ENCODE data around the gene WDR70.
A peak's percentile ranks its signal among the peaks of the same experiment; 100 is the strongest.
"Not testable (repeated sequence)": the region's sequence is repeated elsewhere in the genome, so short reads cannot be mapped to it uniquely, and the experiment has no call there.

Gene WDR70

GRCh38 chr5:37495668-37496347, 116.7 kb downstream of the WDR70 start:
- DNase-seq: peak; percentile 20
- in situ Hi-C loops (cut with HindIII; ENCODE audit: low pct_ligation_motif_present, low pct_unique_long_range_greater_than_20kb, low sequenced_read_pairs): no loop called here

- in situ Hi-C loops (cut with HindIII; ENCODE audit: low pct_ligation_motif_present, low pct_unique_long_range_greater_than_20kb, low sequenced_read_pairs): no loop called here
- no peak for DNase-seq
These were observed 117.9 kb downstream of the WDR70 start for GRCh38 chr5:37496902-37497445.

GRCh38 chr5:37501152-37501551, 122.0 kb downstream of the WDR70 start:
- DNase-seq: no peak
- in situ Hi-C loops (cut with HindIII; ENCODE audit: low pct_ligation_motif_present, low pct_unique_long_range_greater_than_20kb, low sequenced_read_pairs): no loop called here

GRCh38 chr5:37506241-37506640, 127.1 kb downstream of the WDR70 start:
- no peak for DNase-seq
- in situ Hi-C loops (cut with HindIII; ENCODE audit: low pct_ligation_motif_present, low pct_unique_long_range_greater_than_20kb, low sequenced_read_pairs): no loop called here

GRCh38 chr5:37506722-37507121, 127.6 kb downstream of the WDR70 start:
- no peak for DNase-seq
- in situ Hi-C loops (cut with HindIII; ENCODE audit: low pct_ligation_motif_present, low pct_unique_long_range_greater_than_20kb, low sequenced_read_pairs): no loop called here

- in situ Hi-C loops (cut with HindIII; ENCODE audit: low pct_ligation_motif_present, low pct_unique_long_range_greater_than_20kb, low sequenced_read_pairs): no loop called here
These were observed 132.5 kb downstream of the WDR70 start for GRCh38 chr5:37511646-37512045.

GRCh38 chr5:37514946-37515345, 135.8 kb downstream of the WDR70 start:
- DNase-seq: no peak
- in situ Hi-C loops (cut with HindIII; ENCODE audit: low pct_ligation_motif_present, low pct_unique_long_range_greater_than_20kb, low sequenced_read_pairs): no loop called here

More at GRCh38 chr5:37511646-37512045, 132.5 kb downstream of the WDR70 start:
- no peak for DNase-seq

- in situ Hi-C loops (cut with HindIII; ENCODE audit: low pct_ligation_motif_present, low pct_unique_long_range_greater_than_20kb, low sequenced_read_pairs): no loop called here
- DNase-seq: no peak
These were observed 138.6 kb downstream of the WDR70 start for GRCh38 chr5:37517686-37518085.

- in situ Hi-C loops (cut with HindIII; ENCODE audit: low pct_ligation_motif_present, low pct_unique_long_range_greater_than_20kb, low sequenced_read_pairs): not testable (repeated sequence)
These were observed 139.2 kb downstream of the WDR70 start for GRCh38 chr5:37518356-37518755.

GRCh38 chr5:37519304-37519703, 140.2 kb downstream of the WDR70 start:
- no peak for DNase-seq
- in situ Hi-C loops (cut with HindIII; ENCODE audit: low pct_ligation_motif_present, low pct_unique_long_range_greater_than_20kb, low sequenced_read_pairs): no loop called here

More at GRCh38 chr5:37518356-37518755, 139.2 kb downstream of the WDR70 start:
- DNase-seq: not testable (repeated sequence)

- in situ Hi-C loops (cut with HindIII; ENCODE audit: low pct_ligation_motif_present, low pct_unique_long_range_greater_than_20kb, low sequenced_read_pairs): no loop called here
- DNase-seq: no peak
These were observed 140.7 kb downstream of the WDR70 start for GRCh38 chr5:37519807-37520206.

GRCh38 chr5:37520811-37521210, 141.7 kb downstream of the WDR70 start:
- in situ Hi-C loops (cut with HindIII; ENCODE audit: low pct_ligation_motif_present, low pct_unique_long_range_greater_than_20kb, low sequenced_read_pairs): no loop called here

GRCh38 chr5:37532976-37533740, 154.0 kb downstream of the WDR70 start:
- in situ Hi-C loops (cut with HindIII; ENCODE audit: low pct_ligation_motif_present, low pct_unique_long_range_greater_than_20kb, low sequenced_read_pairs): no loop called here
- no peak for DNase-seq

More at GRCh38 chr5:37520811-37521210, 141.7 kb downstream of the WDR70 start:
- no peak for DNase-seq

GRCh38 chr5:37533851-37534250, 154.7 kb downstream of the WDR70 start:
- in situ Hi-C loops (cut with HindIII; ENCODE audit: low pct_ligation_motif_present, low pct_unique_long_range_greater_than_20kb, low sequenced_read_pairs): no loop called here
- no peak for DNase-seq

GRCh38 chr5:37539459-37539858, 160.3 kb downstream of the WDR70 start:
- in situ Hi-C loops (cut with HindIII; ENCODE audit: low pct_ligation_motif_present, low pct_unique_long_range_greater_than_20kb, low sequenced_read_pairs): no loop called here
- no peak for DNase-seq

GRCh38 chr5:37543216-37543615, 164.1 kb downstream of the WDR70 start:
- no peak for DNase-seq
- in situ Hi-C loops (cut with HindIII; ENCODE audit: low pct_ligation_motif_present, low pct_unique_long_range_greater_than_20kb, low sequenced_read_pairs): no loop called here

GRCh38 chr5:37549411-37549810, 170.3 kb downstream of the WDR70 start:
- in situ Hi-C loops (cut with HindIII; ENCODE audit: low pct_ligation_motif_present, low pct_unique_long_range_greater_than_20kb, low sequenced_read_pairs): no loop called here
- DNase-seq: no peak

- in situ Hi-C loops (cut with HindIII; ENCODE audit: low pct_ligation_motif_present, low pct_unique_long_range_greater_than_20kb, low sequenced_read_pairs): no loop called here
- no peak for DNase-seq
These were observed 173.0 kb downstream of the WDR70 start for GRCh38 chr5:37552161-37552560.

- in situ Hi-C loops (cut with HindIII; ENCODE audit: low pct_ligation_motif_present, low pct_unique_long_range_greater_than_20kb, low sequenced_read_pairs): no loop called here
- DNase-seq: no peak
These were observed 173.9 kb downstream of the WDR70 start for GRCh38 chr5:37552770-37553719.
